ENCODE results near the gene PTGFRN.

DNA sequence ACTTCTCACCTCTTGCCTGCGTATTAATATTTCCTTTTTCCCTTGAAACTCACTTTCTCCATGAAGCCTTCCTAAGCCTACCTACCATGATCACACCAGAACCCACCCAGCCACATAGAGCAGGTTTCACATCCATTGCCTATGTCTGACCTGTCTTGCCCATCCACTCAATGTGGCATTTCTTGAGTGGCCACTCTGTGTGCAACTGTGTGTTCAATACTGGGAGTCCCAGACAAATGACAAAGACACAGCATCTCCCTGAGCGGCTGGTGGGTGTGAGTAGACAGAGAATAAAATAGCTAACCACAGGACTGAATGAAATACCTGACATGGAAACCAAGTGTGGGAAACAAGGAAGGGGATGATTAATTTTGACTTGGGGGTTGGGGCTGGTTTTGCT, 3.1 kb downstream of the PTGFRN start:
- TF ChIP-seq, protein P1, sequence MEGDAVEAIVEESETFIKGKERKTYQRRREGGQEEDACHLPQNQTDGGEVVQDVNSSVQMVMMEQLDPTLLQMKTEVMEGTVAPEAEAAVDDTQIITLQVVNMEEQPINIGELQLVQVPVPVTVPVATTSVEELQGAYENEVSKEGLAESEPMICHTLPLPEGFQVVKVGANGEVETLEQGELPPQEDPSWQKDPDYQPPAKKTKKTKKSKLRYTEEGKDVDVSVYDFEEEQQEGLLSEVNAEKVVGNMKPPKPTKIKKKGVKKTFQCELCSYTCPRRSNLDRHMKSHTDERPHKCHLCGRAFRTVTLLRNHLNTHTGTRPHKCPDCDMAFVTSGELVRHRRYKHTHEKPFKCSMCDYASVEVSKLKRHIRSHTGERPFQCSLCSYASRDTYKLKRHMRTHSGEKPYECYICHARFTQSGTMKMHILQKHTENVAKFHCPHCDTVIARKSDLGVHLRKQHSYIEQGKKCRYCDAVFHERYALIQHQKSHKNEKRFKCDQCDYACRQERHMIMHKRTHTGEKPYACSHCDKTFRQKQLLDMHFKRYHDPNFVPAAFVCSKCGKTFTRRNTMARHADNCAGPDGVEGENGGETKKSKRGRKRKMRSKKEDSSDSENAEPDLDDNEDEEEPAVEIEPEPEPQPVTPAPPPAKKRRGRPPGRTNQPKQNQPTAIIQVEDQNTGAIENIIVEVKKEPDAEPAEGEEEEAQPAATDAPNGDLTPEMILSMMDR (IDR thresholded peaks at IDR 0.05; ENCODE audit: low read length) = no peak
- no peak for TF ChIP-seq EZH2 (optimal IDR thresholded peaks at IDR 0.05; ENCODE audit: low read depth, low read length)
